HG03064 (cell line): ENCODE measurements around the gene LIMCH1.
"Not testable (repeated sequence)": the region's sequence is repeated elsewhere in the genome, so short reads cannot be mapped to it uniquely, and the experiment has no call there.

Source experiments
- ATAC-seq: cut with Tn5 transposase; IDR thresholded peaks from one replicate; pipeline ENCODE4 v1.9.1; 2021; ENCODE audit warnings: low read depth; ENCODE audit not compliant: unreplicated experiment

LIMCH1 gene

DNA sequence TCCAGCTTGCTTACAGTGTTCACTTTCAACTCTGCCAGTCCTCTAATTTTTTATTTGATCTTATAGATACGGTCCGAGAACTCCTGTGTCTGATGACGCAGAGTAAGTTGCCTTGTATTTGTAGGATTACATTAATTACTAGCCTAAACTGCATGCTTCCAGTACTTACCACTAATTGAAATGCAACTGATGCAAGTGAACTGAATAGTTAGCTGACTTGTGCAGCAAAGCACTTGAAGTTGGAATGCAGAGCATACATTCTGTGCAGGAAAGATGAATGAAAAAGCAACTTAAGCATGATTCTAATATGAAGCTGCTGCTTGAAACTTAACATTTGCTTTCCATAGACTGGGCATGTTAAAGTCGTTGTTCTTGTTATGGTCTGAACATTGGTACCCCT lies 100.9 kb downstream of the LIMCH1 start:
- no peak for ATAC-seq

DNA sequence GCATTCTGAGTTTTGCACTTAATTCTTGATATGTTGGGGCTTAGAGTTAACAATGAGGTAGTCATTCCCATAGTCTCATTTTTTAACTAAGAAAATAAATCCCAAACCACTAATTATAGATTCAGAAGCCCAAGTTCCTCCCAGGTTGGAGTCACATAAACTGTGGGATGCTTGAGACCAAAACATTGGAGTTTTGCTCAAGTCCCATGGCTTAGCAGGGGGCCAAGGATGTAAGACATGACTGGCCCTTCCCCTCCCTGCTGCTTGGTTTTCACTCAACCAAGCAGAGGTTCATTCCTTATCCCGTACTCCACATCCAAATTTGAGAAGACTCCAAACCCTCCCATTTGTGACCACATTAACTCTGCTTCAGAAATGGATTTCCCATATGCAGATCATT lies 101.3 kb downstream of the LIMCH1 start:
- ATAC-seq = no peak

DNA sequence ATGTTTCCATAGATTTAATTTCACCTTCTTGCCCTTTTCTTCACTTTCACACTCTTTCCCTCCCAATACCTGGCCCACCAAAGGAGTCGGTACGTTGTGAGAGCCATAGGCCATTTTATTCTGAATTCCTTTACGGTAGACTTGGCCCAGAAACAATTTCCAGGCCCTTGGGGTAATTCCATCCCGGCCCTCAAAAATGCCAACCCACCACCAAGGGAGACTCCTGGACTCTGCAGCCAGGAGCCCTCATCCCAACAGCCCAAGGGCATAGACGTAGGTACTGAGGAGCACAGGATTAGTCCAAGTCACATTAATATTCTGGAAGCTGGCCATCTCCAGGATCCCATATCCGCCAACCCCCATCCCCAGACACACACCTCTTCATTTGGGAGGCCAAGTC lies 102.9 kb downstream of the LIMCH1 start:
- no peak for ATAC-seq

DNA sequence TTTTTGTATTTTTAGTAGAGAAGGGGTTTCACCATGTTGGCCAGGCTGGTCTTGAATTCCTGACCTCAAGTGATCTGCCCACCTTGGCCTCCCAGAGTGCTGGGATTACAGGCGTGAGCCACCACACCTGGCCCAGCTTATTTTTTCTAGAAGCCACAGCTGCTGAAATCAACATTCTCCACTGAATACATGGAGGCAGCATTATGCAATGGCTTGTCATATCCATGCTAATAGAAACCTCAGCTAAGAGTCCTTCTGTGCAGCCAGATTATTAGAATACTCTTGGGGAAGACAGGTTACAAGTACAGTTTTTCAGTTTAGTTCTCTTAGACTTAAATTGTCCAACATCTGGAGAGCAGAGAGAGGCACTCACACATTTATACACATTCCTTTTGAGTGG lies 104.8 kb downstream of the LIMCH1 start:
- ATAC-seq = not testable (repeated sequence)

DNA sequence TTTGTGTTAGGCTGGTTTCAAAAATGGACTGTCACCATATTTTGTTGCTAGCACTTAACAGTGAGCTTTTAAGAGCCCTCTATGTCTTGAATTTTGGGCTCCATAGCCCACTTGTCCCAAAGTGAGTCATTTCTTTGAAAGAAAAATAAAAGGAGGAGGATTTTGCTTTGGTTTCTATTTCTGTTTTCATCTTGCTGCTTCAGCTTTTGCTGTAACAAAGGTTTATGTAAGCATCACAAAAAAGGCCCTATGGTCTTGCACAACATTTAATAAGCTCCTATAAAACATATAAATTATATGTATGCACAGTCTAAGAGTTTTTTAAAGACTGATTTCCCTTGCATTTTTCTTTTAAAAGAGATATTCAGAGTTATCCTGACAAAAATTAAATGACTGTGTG lies 105.4 kb downstream of the LIMCH1 start:
- ATAC-seq = no peak

DNA sequence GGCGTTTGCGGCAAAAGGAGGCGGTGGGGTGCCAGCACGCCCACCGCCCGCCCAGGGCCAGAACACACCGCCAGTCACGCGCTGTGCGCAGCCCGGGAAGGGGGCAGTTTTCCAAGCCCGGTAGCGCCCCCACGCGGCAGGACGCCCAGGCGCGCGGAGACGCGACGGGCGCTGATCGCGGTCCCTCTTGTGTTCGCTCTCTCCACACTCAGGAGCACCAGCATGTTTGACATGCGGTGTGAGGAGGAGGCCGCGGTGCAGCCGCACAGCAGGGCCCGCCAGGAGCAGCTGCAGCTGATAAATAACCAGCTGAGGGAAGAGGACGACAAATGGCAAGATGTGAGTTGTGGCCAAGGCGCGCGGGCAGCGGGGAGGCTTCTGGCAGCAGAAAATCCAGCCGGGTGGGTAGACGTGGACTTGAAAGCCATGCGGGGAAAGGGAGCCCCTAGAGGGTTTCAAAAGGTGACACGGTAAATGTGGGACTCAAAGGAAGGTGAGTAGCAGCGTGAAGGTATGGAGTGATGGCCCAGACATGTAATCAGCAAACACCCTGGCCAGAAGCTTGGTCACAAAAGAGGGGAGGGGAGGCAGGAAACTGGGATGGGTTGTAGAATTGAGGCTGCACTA lies 106.4 kb downstream of the LIMCH1 start:
- ATAC-seq = no peak

DNA sequence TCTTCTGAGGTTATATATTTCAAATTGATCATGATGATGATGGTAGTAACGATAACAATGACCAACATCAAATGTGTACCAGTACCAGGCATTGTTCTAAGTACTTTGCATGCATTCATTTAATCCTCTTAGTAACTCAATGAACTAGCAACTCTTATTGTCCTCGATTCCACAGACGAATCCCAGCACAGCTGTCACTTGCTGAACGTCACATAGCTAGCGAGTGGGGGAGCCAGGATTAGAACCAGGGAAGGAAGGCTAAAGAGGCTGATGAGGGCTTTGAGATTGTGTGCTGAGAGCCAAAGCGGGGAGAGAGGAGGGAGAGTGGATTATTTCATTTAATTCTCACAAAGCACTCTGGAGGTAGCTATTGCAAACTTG lies 106.9 kb downstream of the LIMCH1 start:
- ATAC-seq = no peak

DNA sequence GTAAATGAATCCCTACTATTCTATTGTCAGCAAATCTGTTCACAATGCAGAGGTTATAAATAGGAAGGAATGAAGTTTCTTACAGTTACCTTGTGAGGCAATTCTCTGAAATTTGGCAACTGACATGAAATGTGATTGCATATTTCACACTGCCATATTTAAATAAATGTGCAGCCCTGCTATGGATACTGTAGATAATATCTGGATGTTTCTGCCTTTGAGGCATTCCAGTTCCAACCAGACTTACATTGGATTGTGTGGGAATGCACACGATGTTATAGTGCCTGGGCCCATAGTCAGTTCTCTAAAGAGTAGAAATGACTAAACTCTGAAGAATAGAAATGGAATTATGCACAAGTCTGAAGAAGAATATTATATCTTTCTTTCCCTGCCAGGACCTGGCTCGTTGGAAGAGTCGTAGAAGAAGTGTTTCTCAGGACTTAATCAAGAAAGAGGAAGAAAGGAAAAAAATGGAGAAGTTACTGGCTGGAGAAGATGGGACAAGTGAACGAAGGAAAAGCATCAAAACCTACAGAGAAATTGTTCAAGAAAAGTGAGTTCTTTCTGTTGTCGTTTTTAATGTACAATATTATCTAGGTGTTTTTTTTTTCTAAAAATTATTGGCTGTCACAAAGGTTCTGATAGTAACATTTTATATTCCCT lies 107.9 kb downstream of the LIMCH1 start:
- no peak for ATAC-seq

DNA sequence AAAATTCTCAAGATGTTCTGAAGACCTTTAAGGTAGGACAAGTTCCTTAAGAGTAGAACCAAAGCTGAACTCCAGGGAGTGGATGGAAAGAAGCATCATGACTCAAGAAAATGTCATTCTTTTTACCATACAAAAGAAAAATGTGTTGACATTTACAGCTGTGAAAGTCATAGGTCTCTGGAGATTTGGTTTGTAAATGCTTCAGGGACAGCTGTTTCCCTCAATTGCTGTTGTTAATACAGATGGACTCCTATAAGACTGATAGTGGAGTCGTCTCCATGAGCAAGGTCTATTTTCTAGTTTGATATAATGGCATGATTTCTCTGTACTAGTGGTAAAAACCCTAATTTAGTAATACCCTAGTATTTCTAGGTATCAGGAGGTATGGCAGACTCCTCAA lies 108.9 kb downstream of the LIMCH1 start:
- ATAC-seq = no peak

DNA sequence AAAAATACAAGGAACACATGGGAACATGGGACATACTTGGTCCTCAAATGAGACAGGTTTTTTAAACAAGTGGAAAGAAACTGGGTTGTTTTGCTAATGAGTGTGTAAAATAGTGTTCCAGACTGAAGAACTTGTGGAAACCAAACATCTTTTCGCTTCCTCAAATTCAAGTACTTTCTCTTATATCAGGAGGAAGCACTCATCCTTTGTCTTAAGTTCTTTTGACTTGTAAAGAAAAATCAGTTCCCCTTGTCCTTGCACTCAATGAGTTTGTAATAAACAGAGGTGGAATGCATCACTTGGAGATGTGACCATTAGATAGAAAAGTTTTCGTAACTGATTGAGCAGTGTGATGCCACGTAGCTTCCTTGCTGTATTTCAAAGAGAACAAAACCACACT lies 109.4 kb downstream of the LIMCH1 start:
- ATAC-seq = no peak

DNA sequence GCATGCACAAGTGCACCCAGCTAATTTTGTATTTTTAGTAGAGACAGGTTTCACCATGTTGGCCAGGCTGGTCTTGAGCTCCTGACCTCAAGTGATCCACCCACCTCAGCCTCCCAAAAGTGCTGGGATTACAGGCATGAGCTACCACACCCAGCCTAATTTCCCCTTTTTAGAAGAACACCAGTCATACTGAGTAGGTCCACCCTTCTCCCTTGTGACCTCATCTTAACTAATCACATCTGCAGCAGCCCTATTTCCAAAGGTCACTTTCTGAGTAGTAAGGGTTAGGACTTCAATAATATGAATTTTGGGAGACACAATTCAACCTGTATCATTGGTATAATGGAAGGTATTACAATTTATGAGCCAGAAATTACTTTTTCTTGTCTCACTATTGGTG lies 113.2 kb downstream of the LIMCH1 start:
- not testable (repeated sequence) for ATAC-seq

DNA sequence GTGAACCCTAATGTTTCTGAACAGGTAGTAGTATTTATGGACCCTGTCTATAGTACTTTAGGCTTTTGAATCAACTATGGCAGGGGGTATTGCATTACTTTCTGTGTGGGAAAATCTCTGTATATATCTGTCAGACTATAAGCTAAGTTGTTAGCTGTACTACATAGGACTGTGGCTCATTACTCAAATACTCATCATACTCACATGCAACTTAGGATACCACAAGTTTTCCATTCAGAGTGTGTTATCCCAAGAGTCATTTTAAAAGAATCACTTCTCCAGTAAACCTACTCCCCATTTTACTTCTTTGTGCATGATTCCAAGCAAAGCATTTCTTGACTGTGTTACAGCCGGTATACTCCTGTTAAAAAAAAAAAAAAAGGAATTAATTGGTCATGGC lies 115.0 kb downstream of the LIMCH1 start:
- ATAC-seq = no peak

DNA sequence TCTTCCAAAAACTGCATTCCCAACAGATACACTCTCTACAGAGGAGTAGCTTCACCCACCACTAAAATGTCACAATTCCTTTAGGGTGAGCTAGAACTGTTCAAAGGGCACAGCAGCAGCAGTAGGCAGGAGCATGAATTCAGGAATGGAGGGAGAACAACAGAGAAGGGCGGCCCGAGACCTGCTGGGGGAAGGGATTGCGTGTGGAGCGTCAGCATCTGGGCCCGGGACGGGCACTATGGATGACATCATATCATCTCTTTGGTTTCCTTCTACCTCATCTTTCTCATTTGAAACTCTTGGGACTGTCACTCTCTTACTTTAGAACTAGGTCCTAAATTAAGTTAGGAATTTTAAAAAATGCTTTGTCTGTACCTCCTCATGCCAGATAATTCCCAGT lies 115.6 kb downstream of the LIMCH1 start:
- ATAC-seq = no peak

DNA sequence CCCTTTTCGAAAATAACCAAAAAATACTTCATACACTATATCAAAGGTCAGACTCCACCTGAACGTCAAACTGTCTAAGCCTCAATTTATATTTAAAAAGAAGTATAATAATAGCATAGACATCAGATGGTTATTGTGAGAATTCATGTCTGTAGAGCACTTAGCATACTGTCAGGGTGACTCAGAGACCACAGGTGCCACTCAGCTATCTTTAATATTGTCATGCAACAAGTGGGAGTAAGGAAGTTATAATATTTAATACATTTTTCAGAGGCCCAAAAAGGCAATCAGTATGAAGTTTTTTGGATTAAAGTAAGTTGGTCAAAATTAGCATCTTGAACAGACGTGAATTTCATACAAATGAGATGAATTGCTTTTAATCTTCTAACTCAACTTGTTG lies 117.2 kb downstream of the LIMCH1 start:
- no peak for ATAC-seq

DNA sequence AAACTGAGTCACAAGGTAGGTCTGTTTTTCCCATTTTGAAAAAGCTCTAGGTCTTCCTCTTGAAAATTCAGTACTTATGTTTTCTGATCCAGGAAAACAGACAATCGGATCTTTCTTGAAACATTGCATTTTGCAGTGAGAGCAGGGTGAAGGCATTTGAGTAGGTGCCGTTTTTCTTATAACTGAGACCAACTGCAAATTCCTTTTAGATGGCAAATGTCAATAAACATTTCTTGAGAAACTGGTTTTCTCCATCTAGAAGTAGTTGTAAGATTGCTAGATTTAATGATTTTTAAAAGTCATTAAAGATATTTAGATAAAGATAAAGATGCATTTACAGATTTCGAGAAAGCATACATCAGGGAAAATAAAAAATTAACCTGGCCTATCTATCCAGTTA lies 118.1 kb downstream of the LIMCH1 start:
- no peak for ATAC-seq

DNA sequence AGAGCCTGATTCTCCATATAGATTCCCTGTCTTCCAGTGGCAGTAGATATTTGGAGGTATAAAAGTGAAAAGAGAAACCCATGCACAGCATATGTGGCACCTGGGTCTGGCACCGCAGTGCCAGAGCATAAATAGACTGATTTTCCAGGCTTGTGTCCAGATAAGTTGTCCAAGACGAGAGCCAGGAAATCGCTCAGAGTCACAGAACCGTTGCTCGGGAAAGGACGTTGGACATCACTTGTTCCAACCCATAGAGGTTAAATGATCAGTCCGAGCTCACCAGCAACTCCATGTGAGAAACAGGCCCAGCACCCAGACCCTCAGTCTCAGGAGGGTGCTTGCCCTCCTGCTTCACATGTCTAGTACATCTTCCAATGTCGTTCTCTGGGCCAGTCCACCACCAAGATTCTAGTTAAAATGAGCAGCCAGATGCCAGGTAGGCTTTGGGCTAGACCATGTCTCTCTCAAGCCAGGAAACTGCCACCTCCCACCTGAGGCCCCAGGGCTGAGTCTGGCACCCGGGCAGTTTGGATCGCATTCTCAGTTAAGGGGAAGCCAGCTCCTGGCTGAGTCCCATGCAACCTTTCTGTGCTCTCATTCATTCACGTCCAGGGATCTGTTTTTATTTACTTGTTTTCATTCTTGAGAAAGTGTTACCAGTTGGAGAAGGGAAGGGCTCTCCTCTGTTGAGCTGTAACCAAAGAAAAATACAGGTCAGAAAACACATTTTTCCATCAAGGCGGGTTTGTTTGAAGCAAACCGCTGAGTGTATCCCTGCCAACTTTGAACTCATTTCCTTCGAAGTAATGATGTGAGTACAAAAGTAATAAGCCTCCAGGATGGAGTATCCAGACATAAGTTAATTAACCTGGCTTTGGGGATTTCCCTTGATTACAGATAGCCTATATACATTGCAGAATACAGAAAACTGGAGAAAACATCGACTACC lies 118.9 kb downstream of the LIMCH1 start:
- no peak for ATAC-seq

DNA sequence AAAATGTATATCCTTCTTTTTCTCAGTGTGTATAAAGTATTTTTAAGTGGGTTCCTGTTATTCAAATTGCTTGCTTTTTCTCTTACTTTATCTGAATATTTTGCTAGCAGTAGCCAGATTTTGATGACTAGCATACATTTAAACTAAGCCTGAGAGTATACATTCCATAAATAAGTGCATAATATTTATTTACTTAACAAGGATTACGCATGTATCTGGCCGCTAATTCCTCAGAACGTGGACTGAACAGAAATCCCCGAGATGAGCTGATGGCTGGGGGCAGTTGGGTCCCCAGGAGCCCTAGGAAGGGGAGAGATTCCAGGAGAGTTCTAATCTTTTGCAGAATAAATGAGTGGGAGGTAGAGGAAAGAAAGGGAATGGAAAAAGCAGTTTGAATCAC lies 119.6 kb downstream of the LIMCH1 start:
- no peak for ATAC-seq

DNA sequence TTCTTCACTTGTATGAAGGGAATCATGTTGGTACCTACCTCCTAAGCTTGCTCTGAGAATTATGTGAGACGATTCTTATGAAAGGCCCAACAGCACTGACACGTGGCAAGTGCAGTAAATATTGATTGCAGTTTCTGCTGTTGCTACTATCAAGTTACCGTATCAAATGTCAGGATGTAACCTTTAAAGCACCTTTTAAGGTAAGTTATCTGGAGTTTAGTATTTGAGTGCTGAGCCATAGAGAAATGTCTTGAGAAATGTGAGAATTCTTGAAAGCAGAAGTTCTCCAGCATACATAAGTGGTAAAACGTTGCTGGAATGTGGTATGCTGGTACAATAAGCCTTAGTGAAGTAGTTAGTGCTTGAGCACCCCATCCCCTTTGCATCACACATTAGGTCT lies 120.2 kb downstream of the LIMCH1 start:
- no peak for ATAC-seq

DNA sequence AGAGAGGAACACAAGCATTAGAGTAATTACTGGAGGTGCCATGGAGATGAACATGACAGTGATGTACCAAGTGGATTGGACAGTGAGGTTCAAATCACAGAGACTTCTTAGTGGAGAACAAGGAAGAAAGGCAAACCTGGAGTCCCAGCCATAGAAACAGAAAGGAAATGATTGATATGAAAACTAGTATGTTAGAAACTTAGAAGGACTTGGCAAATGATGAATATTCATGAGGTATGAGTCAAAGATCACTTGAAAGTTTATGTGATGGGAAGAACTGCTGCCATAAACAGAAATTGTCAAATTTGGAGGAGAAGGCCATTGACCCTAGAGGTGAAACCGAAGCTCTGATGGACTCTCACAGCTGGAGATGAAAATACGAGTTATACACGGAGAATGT lies 122.4 kb downstream of the LIMCH1 start:
- no peak for ATAC-seq

DNA sequence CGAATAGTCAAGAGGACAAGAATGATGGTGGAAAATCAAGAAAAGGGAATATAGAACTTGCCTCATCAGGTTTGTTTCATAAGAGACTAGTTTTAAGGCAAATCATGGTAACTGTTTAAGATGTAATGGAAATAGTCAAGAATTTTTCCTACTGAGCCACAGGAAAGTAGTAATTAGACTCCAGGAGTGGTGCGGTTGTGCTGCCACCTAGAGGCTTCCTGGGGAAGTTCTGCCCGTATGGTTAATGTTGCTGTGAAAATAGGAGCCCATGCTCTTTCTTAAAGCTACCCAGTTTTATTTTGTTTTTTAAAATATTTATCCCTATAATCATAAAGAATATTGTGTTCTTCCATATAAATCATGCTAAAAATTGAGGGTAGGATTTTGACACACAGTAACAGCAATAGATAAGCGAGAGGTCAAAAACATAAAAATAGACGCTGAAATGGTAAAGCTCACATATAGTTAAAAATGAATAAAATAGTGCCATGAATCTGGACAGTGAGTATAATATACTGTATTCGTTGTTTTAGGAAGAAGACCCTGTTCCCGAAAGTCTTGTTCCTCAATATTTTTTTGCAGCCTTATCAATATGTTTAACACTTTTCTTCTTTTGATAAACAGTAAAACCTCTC lies 123.6 kb downstream of the LIMCH1 start:
- ATAC-seq = no peak

DNA sequence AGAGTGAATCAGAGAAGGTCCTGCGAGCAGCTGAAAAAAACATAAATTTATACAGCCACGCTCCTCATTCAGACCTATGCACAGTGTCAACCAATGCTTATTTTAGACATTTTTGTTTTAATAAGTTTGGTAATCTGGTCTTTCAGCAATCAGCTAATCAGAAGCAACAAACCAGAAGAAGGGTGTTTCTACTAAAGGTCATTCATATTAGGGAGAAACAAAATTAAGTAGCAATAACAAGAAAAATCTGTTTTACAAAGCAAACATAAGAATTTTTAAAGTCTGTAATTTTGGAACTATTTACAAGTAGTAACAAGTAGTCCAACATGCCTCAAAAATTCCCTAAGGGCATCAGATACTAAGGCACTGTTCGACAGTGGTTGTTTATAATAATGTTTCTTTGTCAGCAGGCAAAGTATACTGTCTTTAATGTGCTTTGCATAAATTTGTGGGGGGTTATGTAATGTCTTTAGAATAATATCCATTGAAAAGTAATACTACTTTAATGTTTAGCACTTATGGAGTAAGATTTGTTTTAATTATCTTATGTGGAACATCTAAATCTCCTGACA lies 127.8 kb downstream of the LIMCH1 start:
- no peak for ATAC-seq
